HG02759 (cell line): ENCODE data around the gene AMOT.

Experiments used
- ATAC-seq: cut with Tn5 transposase; IDR thresholded peaks from one replicate; pipeline ENCODE4 v1.9.1; 2021; ENCODE audit warnings: mild to moderate bottlenecking, moderate library complexity; ENCODE audit not compliant: unreplicated experiment

Gene AMOT

DNA sequence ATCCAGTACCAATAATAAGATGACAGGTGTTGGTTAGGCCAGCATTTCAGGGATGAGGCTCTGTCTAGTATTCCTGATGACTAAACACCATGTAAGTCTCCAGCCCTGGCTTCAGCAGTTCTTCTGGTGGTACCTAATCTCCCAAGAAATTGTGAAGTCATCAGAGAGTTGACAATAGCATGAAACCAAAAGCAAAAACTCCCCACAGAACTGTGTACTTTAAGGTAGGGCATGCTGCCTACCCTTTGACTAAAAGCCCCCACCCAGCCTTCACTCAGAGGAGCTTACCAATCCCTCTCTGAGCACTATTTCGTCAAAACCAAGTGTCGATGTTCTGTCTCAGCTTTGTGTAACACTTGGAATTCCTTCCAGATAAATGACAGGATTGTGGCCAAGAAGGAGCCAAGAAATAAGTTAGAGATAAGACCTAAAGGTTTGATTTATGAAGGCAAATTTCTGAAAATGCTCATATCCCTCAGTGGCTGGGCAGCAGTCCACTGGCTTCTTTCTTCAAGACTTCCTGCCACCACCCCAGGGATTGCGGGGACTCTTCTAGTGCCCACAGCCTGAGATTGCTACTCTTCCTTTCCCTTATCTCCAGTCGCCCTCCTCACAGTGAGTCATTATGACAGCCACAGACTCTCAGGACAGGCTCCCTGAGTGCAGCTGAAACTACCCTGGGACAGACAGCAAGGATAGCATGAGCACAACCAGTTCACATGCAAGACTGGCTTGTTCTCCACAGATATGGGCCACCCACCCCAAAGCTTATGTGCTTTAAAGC, 93.6 kb downstream of the AMOT start:
- ATAC-seq: no peak

DNA sequence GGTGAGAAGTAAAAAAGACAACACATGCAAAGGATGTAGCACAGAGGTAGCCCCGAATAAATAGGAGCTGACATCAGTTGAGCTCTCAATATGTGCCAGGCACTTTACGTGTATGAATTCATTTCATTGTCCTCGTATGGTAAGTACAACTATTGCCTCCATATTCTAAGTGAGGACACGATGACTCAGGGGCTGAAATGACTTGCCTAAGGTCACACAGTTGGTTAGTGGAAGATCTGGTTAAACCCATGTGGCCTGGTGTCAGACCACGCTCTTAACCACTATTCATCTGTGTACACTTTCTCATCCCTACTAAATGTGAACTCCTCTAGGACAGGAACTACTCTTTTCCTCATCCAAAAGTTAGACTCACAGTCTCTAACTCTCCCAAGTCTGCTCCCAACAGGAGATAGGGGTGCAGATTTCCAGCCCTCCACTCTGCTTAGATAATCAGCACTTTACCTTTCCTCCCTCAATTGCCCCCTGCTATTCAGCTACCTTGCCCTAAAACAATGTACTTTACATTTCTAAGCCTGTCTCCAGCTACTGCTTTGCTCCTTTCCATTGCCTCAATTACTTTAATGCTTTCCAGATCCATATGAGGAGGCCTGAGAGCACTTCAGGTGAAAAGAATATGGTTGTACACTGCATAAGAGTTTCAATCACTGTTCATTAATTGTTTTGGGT, 102.1 kb downstream of the AMOT start:
- peak; percentile 77 for ATAC-seq

DNA sequence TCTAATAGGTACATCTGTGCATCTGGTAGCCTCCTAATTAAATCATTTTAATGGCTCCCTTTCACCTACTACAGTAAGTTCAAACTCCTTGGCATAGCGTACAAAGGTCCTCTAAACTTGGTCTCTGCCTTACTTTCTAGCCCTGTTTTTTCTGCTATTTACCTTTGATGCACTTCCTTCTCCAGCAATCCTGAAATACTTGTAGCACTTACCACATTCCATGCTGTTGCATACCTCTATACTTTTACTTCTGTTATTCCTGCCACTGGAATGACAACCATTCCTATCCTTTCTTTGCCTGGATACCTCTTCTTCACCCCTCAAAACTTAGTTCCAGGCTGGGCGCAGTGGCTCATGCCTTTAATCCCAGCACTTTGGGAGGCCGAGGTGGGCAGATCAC, 104.3 kb downstream of the AMOT start:
- no peak for ATAC-seq

- no peak for ATAC-seq
Measured at GRCh38 chrX:112735147-112735546, 105.5 kb downstream of the AMOT start.

DNA sequence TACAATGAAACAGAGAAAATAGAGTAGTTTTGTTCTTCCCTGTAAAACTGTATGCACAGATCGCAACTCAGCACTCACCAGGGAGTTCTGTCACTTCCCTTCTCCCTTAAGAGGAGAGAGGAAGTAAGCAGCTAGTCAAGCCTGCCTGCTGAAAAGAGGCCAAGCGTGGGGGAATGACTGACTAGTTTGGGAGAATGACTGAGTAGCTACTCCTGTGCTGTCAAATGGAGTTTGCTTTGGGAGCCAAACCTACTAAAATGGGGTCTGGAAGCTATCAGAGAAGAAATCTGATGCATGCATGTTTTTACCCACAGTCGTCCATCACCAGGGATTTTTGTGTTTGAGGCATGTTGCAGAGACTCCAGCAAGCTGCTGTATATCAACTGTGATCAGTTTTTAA, 106.3 kb downstream of the AMOT start:
- ATAC-seq: peak; percentile 54

DNA sequence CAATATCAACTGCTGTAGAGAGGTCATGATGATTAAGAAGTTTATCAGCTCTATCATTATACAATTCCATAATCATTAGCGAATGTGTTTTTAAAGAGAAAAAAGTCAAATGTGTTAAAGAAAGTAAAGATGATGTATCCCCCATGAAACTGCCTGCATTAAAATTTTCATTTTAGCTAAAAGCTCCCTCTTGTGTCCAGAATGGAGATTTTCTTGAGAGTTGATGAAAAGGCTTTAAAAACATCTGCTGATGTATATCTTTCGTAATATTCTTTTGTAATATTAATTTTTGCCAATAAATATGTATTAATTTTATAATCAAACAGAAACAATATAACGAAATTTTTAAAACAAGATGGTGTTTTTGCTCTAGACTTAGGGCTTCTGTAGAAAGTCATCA, 108.8 kb downstream of the AMOT start:
- ATAC-seq: no peak
